ENCODE data around the gene RALGPS1.

The RALGPS1 gene

DNA sequence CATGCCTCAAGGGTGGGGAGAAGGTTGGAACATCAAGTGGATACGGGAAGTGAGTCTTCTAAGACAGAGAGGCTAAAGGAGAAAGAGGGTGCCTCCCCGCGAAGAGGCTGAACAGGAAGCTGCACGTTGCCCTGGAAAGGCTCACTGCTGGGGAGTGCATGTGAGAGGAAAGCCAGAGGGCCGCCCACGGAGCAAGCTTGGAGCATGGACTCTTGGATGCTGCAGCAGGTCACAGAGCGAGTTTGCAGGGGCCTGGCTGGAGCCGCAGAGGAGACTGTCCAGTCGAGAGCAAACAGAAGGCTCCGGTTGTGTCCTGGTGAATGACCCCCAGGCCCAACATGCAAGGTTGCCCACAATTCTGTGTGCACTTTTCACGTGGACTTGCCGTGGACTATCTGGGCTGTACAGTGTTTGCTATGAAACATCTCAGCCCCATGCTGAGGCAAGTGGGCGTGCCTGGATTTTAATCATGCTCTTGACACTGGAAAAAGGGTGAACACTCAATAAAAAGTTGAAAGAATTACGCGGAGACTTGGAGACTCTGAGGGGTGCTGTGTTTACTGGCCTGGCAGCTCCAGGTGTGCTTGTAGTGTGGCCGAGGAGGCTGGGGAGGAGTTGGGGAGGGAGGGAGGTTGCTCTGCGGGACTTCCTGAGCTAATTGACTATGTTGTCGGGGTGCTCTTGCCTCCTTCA, 295.5 kb downstream of the RALGPS1 start:
- H3K4me1 ChIP-seq: peaks cover 23 to 56% (median 50%) of the 10 kb centered on the region in 10 experiments

GRCh38 chr9:127210851-127211730, 296.5 kb downstream of the RALGPS1 start:
- Histone ChIP-seq H3K9me3 (replicated peaks in 1 of 11) (no peaks in the 10 kb centered on the region), H4K20me1 (peaks cover 0 to 21% (median 15%) of the 10 kb centered on the region in 11 experiments; a peak in 14 of 22 replicates), H3K4me1 (peaks cover 23 to 57% (median 51%) of the 10 kb centered on the region in 10 experiments), H3K27ac (no peak overlapping the region), H3K4me2 (peak overlapping the region; percentile 4 to 98 (median 88); a peak in 20 of 22 replicates), H3K36me3 (no peaks in the 10 kb centered on the region), H3K4me3 (peak overlapping the region in 2 of 10 experiments; percentile 14 to 30; a peak in 1 of 20 replicates), H3K27me3 (peaks cover 0 to 32% (median 0%) of the 10 kb centered on the region in 11 experiments; a peak in 6 of 22 replicates), H3K9ac (peak overlapping the region in 3 of 11 experiments; percentile 12 to 43 (median 43); a peak in 2 of 22 replicates)
- TF ChIP-seq Cebpa-rat (IDR thresholded peaks at IDR 0.05): no peak

More for the DNA sequence above, 295.5 kb downstream of the RALGPS1 start:
- Histone ChIP-seq H3K9ac (no peak overlapping the region), H3K27me3 (peaks cover 0 to 32% (median 0%) of the 10 kb centered on the region in 11 experiments; a peak in 6 of 22 replicates), H3K36me3 (no peaks in the 10 kb centered on the region), H3K27ac (no peak overlapping the region), H3K4me3 (no peak overlapping the region), H3K9me3 (replicated peaks in 1 of 11) (no peaks in the 10 kb centered on the region), H3K4me2 (peak overlapping the region; percentile 0 to 98 (median 88); a peak in 17 of 22 replicates), H4K20me1 (peaks cover 0 to 27% (median 15%) of the 10 kb centered on the region in 11 experiments; a peak in 14 of 22 replicates)
- no peak for TF ChIP-seq Cebpa-rat (IDR thresholded peaks at IDR 0.05)

- Histone ChIP-seq H3K27ac (peak overlapping the region in 2 of 11 experiments; percentile 31 to 52; a peak in 2 of 22 replicates), H3K4me1 (peaks cover 23 to 57% (median 51%) of the 10 kb centered on the region in 10 experiments), H3K9ac (peak overlapping the region in 4 of 11 experiments; percentile 12 to 43 (median 38); a peak in 6 of 22 replicates), H3K4me2 (peak overlapping the region; percentile 4 to 98 (median 88); a peak in 21 of 22 replicates), H4K20me1 (peaks cover 0 to 21% (median 15%) of the 10 kb centered on the region in 11 experiments; a peak in 14 of 22 replicates), H3K27me3 (peaks cover 0 to 32% (median 0%) of the 10 kb centered on the region in 11 experiments; a peak in 6 of 22 replicates), H3K4me3 (peak overlapping the region in 2 of 10 experiments; percentile 14 to 30; a peak in 3 of 20 replicates), H3K9me3 (replicated peaks in 1 of 11) (no peaks in the 10 kb centered on the region), H3K36me3 (no peaks in the 10 kb centered on the region)
- no peak for TF ChIP-seq Cebpa-rat (IDR thresholded peaks at IDR 0.05)
Observed at GRCh38 chr9:127211983-127212382, 297.4 kb downstream of the RALGPS1 start.

GRCh38 chr9:127212453-127212852, 297.9 kb downstream of the RALGPS1 start:
- Histone ChIP-seq H3K27ac (peak overlapping the region in 3 of 11 experiments; percentile 27 to 52 (median 31); a peak in 3 of 22 replicates), H3K4me1 (peaks cover 23 to 57% (median 51%) of the 10 kb centered on the region in 10 experiments), H3K4me2 (peak overlapping the region; percentile 4 to 98 (median 88); a peak in 20 of 22 replicates), H3K4me3 (peak overlapping the region in 2 of 10 experiments; percentile 14 to 30; a peak in 4 of 20 replicates), H3K27me3 (peaks cover 0 to 32% (median 0%) of the 10 kb centered on the region in 11 experiments; a peak in 6 of 22 replicates), H4K20me1 (peaks cover 0 to 21% (median 15%) of the 10 kb centered on the region in 11 experiments; a peak in 14 of 22 replicates), H3K9me3 (replicated peaks in 1 of 11) (no peaks in the 10 kb centered on the region), H3K36me3 (no peaks in the 10 kb centered on the region), H3K9ac (peak overlapping the region in 4 of 11 experiments; percentile 12 to 43 (median 38); a peak in 4 of 22 replicates)
- no peak for TF ChIP-seq Cebpa-rat (IDR thresholded peaks at IDR 0.05)

DNA sequence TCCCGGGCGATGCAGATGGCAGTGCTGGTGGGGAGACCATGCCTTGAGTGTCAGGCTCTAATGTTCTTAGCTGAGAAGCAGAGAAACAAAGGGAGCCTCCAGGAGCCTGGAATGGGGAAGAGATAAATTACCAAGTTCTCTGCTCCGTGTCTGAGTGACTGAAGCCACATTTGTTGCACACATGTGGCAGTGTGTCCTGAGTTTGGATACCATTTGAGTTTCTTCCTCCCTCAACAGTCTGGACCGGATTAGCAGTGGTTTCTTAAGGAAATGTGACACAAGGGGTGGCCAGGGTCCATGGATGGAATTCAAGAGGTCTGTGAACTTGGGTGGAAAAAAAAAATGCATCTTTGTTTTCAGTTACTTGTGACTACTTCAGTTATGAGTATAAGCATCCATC, 299.3 kb downstream of the RALGPS1 start:
- Histone ChIP-seq H3K9me3 (replicated peaks in 1 of 11) (no peaks in the 10 kb centered on the region), H3K27me3 (peaks cover 0 to 32% (median 0%) of the 10 kb centered on the region in 11 experiments; a peak in 6 of 22 replicates), H3K4me2 (peak overlapping the region in 9 of 11 experiments; percentile 74 to 98 (median 90); a peak in 16 of 22 replicates), H3K27ac (no peak overlapping the region), H3K4me1 (peaks cover 23 to 62% (median 51%) of the 10 kb centered on the region in 10 experiments), H3K36me3 (no peaks in the 10 kb centered on the region), H3K4me3 (no peak overlapping the region), H4K20me1 (peaks cover 0 to 21% (median 12%) of the 10 kb centered on the region in 11 experiments; a peak in 14 of 22 replicates), H3K9ac (no peak overlapping the region)
- no peak for TF ChIP-seq Cebpa-rat (IDR thresholded peaks at IDR 0.05)

- Histone ChIP-seq H3K27me3 (peaks cover 0 to 32% (median 0%) of the 10 kb centered on the region in 11 experiments; a peak in 6 of 22 replicates), H3K4me1 (peaks cover 25 to 61% (median 51%) of the 10 kb centered on the region in 10 experiments), H3K36me3 (no peaks in the 10 kb centered on the region), H3K27ac (no peak overlapping the region), H3K4me2 (peak overlapping the region in 7 of 11 experiments; percentile 38 to 98 (median 90); a peak in 10 of 22 replicates), H3K4me3 (no peak overlapping the region), H3K9ac (no peak overlapping the region), H4K20me1 (peaks cover 0 to 21% (median 12%) of the 10 kb centered on the region in 11 experiments; a peak in 14 of 22 replicates), H3K9me3 (replicated peaks in 1 of 11) (no peaks in the 10 kb centered on the region)
- no peak for TF ChIP-seq Cebpa-rat (IDR thresholded peaks at IDR 0.05)
Observed at GRCh38 chr9:127214421-127215267, 300.1 kb downstream of the RALGPS1 start.

- Histone ChIP-seq H4K20me1 (peaks cover 0 to 21% (median 12%) of the 10 kb centered on the region in 11 experiments; a peak in 14 of 22 replicates), H3K9ac (no peak overlapping the region), H3K4me1 (peaks cover 22 to 53% (median 44%) of the 10 kb centered on the region in 10 experiments), H3K36me3 (no peaks in the 10 kb centered on the region), H3K27ac (no peak overlapping the region), H3K4me3 (no peak overlapping the region), H3K9me3 (replicated peaks in 1 of 11) (no peaks in the 10 kb centered on the region), H3K4me2 (peak overlapping the region in 4 of 11 experiments; percentile 38 to 98 (median 70); a peak in 4 of 22 replicates), H3K27me3 (peaks cover 0 to 30% (median 0%) of the 10 kb centered on the region in 11 experiments; a peak in 6 of 22 replicates)
- no peak for TF ChIP-seq Cebpa-rat (IDR thresholded peaks at IDR 0.05)
Observed at GRCh38 chr9:127215268-127216209, 301.0 kb downstream of the RALGPS1 start.
